T-helper 22 cell (primary cell): Measurements from ENCODE around the gene KRT72.
"Not testable (repeated sequence)": the region's sequence is repeated elsewhere in the genome, so short reads cannot be mapped to it uniquely, and the experiment has no call there.

ENCODE experiments used
- DNase-seq: peaks from one replicate; pipeline ENCODE4 v3.0.0-alpha.2; 2020; ENCODE audit warnings: low read depth

KRT72 gene

GRCh38 chr12:52606581-52607218, 5.4 kb upstream of the KRT72 start:
- DNase-seq, result no peak

GRCh38 chr12:52606096-52606495, 4.8 kb upstream of the KRT72 start:
- DNase-seq, result no peak

DNA sequence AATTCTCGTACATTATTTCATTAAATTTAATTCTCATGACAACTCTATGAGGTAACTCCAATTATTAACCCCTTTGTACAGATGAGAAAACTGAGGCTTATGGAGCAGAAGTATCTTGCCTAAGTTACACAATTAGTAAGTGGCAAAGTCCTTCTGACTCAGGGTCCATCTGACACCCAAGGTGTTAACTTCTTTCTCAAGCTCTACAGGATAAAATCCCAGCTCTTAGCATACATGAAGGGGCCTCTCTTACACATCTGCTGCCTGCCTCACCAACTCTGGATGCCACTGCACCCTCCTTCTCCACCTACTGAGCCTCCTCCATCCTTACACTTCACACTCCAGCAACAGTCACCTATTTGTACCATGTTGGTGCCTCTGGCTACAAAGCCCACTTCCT, 4.3 kb upstream of the KRT72 start:
- DNase-seq, result no peak

DNA sequence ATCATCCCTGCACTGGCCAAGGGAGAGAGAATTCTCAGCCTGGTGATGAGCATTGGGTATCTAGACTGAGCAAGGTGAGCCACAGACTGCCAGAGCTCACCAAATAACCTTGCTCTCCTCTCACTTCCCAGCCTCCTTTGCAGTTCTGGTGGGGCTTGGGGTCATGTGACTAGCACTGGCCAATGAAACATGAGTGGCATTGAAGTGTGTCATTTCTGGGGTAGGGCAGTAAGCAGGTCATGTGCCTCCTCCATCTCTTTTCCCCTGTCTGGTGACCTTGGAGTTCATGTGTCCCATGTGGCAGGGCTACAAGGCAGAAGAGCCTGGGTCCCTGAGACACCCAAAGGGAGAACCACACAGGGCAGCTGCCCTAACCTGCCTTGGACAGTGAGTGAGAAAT, 3.6 kb upstream of the KRT72 start:
- DNase-seq, result no peak

- no peak for DNase-seq
Observed at GRCh38 chr12:52603314-52603713, 2.1 kb upstream of the KRT72 start.

DNA sequence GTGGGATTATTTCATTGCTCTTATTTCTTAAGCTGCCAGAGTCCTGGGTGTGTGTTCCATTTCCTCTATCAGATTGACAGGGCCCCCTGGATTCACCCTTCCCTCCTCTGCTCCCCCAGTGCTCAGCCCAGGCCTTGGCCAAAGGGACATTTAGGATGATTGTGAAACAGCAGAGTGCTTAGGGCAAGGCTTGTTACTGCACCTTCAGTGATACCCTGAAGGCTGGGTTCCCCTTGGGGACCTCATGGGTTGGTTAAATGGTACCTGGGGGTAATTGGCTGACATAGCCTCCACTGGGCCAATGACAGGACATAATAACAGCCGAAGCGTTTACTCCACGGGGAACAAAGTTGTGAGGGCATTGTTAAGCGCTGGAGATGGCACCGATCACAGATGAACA, 1.3 kb upstream of the KRT72 start:
- DNase-seq, result no peak

- DNase-seq, result no peak
Observed at GRCh38 chr12:52601671-52602070, 408 bp upstream of the KRT72 start.

DNA sequence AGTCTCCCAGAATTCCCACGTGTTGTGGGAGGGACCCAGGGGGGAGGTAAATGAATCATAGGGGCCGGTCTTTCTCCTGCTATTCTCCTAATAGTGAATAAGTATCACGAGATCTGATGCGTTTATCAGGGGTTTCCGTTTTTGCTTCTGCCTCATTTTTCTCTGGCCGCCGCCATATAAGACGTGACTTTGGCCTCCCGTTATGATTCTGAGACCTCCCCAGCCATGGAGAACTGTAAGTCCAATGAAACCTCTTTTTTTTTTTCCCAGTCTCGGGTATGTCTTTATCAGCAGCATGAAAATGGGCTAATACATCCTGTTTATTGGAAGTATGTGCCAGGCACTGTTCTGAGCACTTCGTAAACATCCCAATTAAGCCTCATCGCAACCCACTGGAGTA, 788 bp downstream of the KRT72 start:
- DNase-seq, result no peak

DNA sequence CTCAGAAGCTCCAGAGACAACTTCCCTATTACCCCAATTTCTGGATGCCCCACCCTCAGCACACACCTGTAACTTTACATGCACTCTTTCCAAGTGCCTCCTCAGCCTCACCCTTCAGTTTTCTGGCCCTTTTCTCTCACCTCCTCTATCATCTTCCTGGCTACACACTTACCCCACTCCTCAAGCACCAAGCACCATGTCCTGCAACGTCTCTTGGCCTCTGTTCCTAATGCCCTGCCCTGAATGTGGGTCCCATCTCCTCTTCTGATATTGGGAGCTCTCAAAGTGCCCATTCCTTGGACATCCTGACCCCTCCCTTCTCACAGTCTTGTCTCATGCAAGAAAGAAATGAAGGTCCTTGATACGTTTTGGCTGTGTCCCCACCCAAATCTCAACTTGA, 1.2 kb downstream of the KRT72 start:
- no peak for DNase-seq

DNA sequence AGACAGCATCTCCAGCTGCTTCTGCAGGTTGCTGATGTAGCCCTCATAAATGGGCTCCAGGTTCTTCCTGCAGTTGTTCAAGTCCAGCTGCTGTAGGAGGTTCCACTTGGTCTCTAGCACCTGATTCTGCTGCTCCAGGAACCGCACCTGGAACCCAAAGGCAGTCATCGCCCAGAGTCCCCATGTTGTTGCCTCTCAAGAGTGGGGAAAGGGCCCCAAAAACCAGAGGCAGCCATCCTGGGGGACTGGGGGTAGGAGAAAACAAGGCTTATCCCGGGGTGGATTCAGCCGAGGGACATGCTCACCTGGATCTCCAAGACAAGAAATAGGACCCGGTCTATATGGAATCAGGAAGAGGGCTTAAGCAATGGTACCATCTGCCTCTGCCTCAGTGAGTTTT, 2.3 kb downstream of the KRT72 start:
- no peak for DNase-seq

- DNase-seq, result not testable (repeated sequence)
Observed at GRCh38 chr12:52594237-52594636, 7.0 kb downstream of the KRT72 start.

DNA sequence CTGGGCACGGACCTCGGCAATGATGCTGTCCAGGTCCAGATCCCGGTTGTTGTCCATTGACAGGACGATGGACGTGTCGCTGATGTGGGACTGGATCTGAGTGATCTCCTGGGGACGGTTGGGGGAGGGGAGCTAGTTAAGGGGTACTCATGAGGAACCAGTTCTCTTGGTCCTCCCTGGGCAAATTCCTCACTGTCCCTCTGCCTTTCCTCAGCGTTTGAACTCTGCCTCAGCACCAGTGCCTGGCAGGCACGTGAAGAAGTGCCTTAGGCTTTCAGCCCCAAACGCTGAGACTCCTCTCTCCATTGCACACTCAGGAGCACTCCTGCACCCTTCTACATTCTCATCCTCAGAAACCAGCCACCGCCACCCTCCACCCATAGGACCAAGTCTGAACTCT, 9.7 kb downstream of the KRT72 start:
- DNase-seq, result no peak

GRCh38 chr12:52590021-52590420, 11.2 kb downstream of the KRT72 start:
- DNase-seq, result no peak

- DNase-seq, result no peak
Observed at GRCh38 chr12:52587563-52587962, 13.7 kb downstream of the KRT72 start.

- peak; percentile 4 for DNase-seq
Observed at GRCh38 chr12:52585946-52586345, 15.3 kb downstream of the KRT72 start.

- no peak for DNase-seq
Observed at GRCh38 chr12:52585066-52585465, 16.2 kb downstream of the KRT72 start.

- no peak for DNase-seq
Observed at GRCh38 chr12:52584156-52584682, 17.0 kb downstream of the KRT72 start.

DNA sequence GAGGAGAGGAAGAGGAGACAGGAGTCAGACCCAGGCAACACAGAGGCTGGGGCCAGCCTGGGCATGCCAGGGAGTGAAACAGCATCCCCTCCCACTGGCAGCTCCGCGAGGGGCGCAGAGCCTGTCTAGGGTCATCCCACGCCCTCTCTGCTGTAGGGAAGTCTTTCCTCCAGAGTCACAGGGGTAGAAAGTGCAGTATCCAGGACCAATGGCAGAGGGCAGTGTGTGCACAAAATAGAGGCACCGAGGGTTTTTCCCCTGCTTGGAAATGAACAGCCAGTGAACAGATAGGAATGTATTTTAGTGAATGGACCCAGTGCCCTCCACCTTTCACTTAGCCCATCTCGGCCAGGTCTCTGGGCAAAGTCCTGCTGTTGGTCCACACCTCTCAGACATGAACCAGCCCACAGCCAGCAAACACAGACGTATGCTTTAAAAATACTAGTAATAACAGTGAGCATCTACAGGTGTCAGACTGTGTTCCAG, 18.2 kb downstream of the KRT72 start:
- DNase-seq, result no peak

- no peak for DNase-seq
Observed at GRCh38 chr12:52582486-52582885, 18.8 kb downstream of the KRT72 start.

DNA sequence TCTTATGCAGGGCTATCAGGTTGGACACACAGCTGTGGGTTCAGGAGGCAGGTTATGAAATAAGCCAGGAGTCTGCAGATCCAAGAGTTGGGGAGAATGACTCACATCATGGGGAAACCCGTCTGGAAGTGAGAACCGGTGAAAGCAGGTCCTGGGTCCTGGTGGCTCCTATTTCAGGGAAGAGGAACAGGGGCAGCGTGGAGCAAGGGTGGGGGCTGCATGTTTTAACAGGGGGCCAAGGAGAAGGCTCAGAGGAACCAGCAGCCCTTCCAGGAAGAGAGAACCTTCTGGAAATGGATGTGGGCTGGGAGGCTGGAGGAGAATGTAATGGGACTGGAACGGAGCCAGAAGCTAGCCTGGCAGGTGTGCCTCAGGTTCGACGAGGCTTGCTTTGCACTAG, 19.8 kb downstream of the KRT72 start:
- no peak for DNase-seq

GRCh38 chr12:52581066-52581465, 20.2 kb downstream of the KRT72 start:
- no peak for DNase-seq

- DNase-seq, result no peak
Observed at GRCh38 chr12:52580496-52580895, 20.8 kb downstream of the KRT72 start.

GRCh38 chr12:52579468-52580465, 21.5 kb downstream of the KRT72 start:
- DNase-seq, result no peak
